ENCODE measurements around the gene GRID1.

The GRID1 gene

GRCh38 chr10:85788570-85788969 is 578.0 kb downstream of the GRID1 start:
- TF ChIP-seq ZSCAN5A (tag by site-specific recombination; IDR thresholded peaks at IDR 0.05) (no peak), ZNF274 (IDR thresholded peaks at IDR 0.05; ENCODE audit: low read length) (no peak), ZNF274 (tag by site-specific recombination; IDR thresholded peaks at IDR 0.05; ENCODE audit: borderline replicate concordance) (no peak), ZNF184 (tag by site-specific recombination; IDR thresholded peaks at IDR 0.05) (no peak), IKZF3 (tag by site-specific recombination; IDR thresholded peaks at IDR 0.05) (no peak), ZNF211 (tag by site-specific recombination; IDR thresholded peaks at IDR 0.05; ENCODE audit: low read depth) (no peak), ZBTB17 (tag by site-specific recombination; IDR thresholded peaks at IDR 0.05) (no peak), REPIN1 (tag by site-specific recombination; IDR thresholded peaks at IDR 0.05; ENCODE audit: low read depth) (no peak), ZNF830 (tag by site-specific recombination; IDR thresholded peaks at IDR 0.05; ENCODE audit: low read depth) (no peak), ZFP37 (tag by site-specific recombination; IDR thresholded peaks at IDR 0.05) (no peak), ZFP41 (tag by site-specific recombination; IDR thresholded peaks at IDR 0.05; ENCODE audit: borderline replicate concordance) (no peak), ZNF10 (tag by site-specific recombination; IDR thresholded peaks at IDR 0.05) (no peak), ZNF2 (tag by site-specific recombination; IDR thresholded peaks at IDR 0.05) (no peak), ZNF48 (tag by site-specific recombination; IDR thresholded peaks at IDR 0.05) (no peak), ZNF350 (tag by site-specific recombination; IDR thresholded peaks at IDR 0.05) (no peak), ZFP69B (tag by site-specific recombination; IDR thresholded peaks at IDR 0.05) (no peak), ZNF501 (tag by site-specific recombination; IDR thresholded peaks at IDR 0.05) (no peak), OVOL3 (tag by site-specific recombination; IDR thresholded peaks at IDR 0.05) (no peak), ZNF426 (tag by site-specific recombination; IDR thresholded peaks at IDR 0.05) (no peak), ZNF658 (tag by site-specific recombination; IDR thresholded peaks at IDR 0.05) (no peak), ZXDB (tag by site-specific recombination; IDR thresholded peaks at IDR 0.05) (no peak)
- Histone ChIP-seq H3K36me3 (ENCODE audit: control insufficient read depth in 2 of 2, insufficient read depth in 1 of 2, low read length in 2 of 2) (no peaks in the 10 kb centered on the region), H3K4me1 (ENCODE audit: control insufficient read depth, insufficient read depth, low read length) (peaks cover 3% of the 10 kb centered on the region), H3K27ac (ENCODE audit: extremely low read depth, low read depth, low read length) (no peak overlapping the region), H3K9me3 (ENCODE audit: control insufficient read depth, insufficient read depth, low read depth, low read length) (no peaks in the 10 kb centered on the region), H3K4me3 (ENCODE audit: low read depth, low read length) (no peak overlapping the region)
- ChIA-PET POLR2A (no interaction called here), CTCF (no interaction called here)

GRCh38 chr10:85787881-85788280 is 578.7 kb downstream of the GRID1 start:
- H3K4me1 ChIP-seq (ENCODE audit: control insufficient read depth, insufficient read depth, low read length): peaks cover 3% of the 10 kb centered on the region
- H3K4me3 ChIP-seq (ENCODE audit: low read depth, low read length): no peak overlapping the region
- ChIA-PET POLR2A (no interaction called here), CTCF (interaction anchor here (0.7 kb wide), 1 partner anchor 84 kb away, joined by 6 read pairs; no protein-coding TSS in a partner anchor)
- H3K9me3 ChIP-seq (ENCODE audit: control insufficient read depth, insufficient read depth, low read depth, low read length): no peaks in the 10 kb centered on the region
- no peak for TF ChIP-seq ZNF48 (tag by site-specific recombination; IDR thresholded peaks at IDR 0.05)
- no peak for TF ChIP-seq ZSCAN4 (tag by site-specific recombination; IDR thresholded peaks at IDR 0.05)
- TF ChIP-seq ZNF658 (tag by site-specific recombination; IDR thresholded peaks at IDR 0.05): no peak
- TF ChIP-seq ZNF777 (tag by site-specific recombination; IDR thresholded peaks at IDR 0.05; ENCODE audit: borderline replicate concordance): no peak
- TF ChIP-seq ZNF768 (tag by site-specific recombination; IDR thresholded peaks at IDR 0.05): no peak
- TF ChIP-seq ZNF677 (tag by site-specific recombination; IDR thresholded peaks at IDR 0.05): no peak
- TF ChIP-seq ELK4 (IDR thresholded peaks at IDR 0.05; ENCODE audit: borderline replicate concordance, low read depth, low read length): no peak
- no peak for TF ChIP-seq HOXD13 (CRISPR knock-in tag; IDR thresholded peaks at IDR 0.05; ENCODE audit: borderline replicate concordance)
- no peaks in the 10 kb centered on the region for H3K36me3 ChIP-seq (ENCODE audit: control insufficient read depth in 2 of 2, insufficient read depth in 1 of 2, low read length in 2 of 2)
- H3K27ac ChIP-seq (ENCODE audit: extremely low read depth, low read depth, low read length): no peak overlapping the region
